Measurements from ENCODE around the gene TMEM184C. TPM values are rescaled to one million over a fixed set of nuclear protein-coding genes. Genes with fewer than 3 reads are reported as not detected.

TMEM184C gene
- total RNA-seq, 1 experiment from 2014 or later = 24.6 TPM

- H4K20me1 ChIP-seq (ENCODE audit: insufficient read depth) = no peaks in the 10 kb centered on the region
- BruUV-seq (replicated peaks) = no TSS peak
- no peak overlapping the region for H3K4me3 ChIP-seq (replicated peaks in 1 of 2; ENCODE audit: low read depth in 1 of 2, low read length in 2 of 2)
- no peaks in the 10 kb centered on the region for H3K79me2 ChIP-seq (ENCODE audit: insufficient read depth, low read length)
- H3K4me1 ChIP-seq (ENCODE audit: control insufficient read depth in 1 of 2, insufficient read depth in 2 of 2, low read length in 2 of 2) = no peaks in the 10 kb centered on the region
- H2AFZ ChIP-seq (ENCODE audit: low read depth, low read length, poor library complexity, severe bottlenecking) = peak overlapping the region; percentile 86
- no peaks in the 10 kb centered on the region for H3K9me3 ChIP-seq (ENCODE audit: control insufficient read depth in 1 of 2, insufficient read depth in 1 of 2, low read depth in 1 of 2, low read length in 2 of 2)
- CTCF ChIA-PET = interaction anchor here (0.9 to 3.2 kb wide), 10 partner anchors 28 to 572 kb away, joined by 3 to 36 read pairs (median 12); partner anchors contain the start of gene TMEM184C
- TF ChIP-seq, protein P1, sequence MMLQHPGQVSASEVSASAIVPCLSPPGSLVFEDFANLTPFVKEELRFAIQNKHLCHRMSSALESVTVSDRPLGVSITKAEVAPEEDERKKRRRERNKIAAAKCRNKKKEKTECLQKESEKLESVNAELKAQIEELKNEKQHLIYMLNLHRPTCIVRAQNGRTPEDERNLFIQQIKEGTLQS (IDR thresholded peaks at IDR 0.05) = no peak
- no peak for TF ChIP-seq JUND (IDR thresholded peaks at IDR 0.05)
- ATAC-seq = no peak; the same call in 1 of the 2 replicates
- H3K27ac ChIP-seq (ENCODE audit: low read depth, low read length) = no peak overlapping the region
- POLR2A ChIA-PET = no interaction called here
- RAD21 ChIA-PET (ENCODE audit: low non-redundant PET in 1 of 2, low total read pairs in 2 of 2, uncharacterized antibody in 2 of 2, unreplicated experiment in 2 of 2) = interaction anchor here (1.0 to 1.4 kb wide), 4 partner anchors 71 to 492 kb away, joined by 3 to 8 read pairs (median 4); no protein-coding TSS in a partner anchor
- H3K36me3 ChIP-seq (ENCODE audit: control insufficient read depth in 1 of 2, insufficient read depth in 2 of 2, low read length in 2 of 2) = no peaks in the 10 kb centered on the region
- no peak overlapping the region for H3K9ac ChIP-seq (ENCODE audit: low read length)
- H3K9me2 ChIP-seq (ENCODE audit: insufficient read depth) = no peaks in the 10 kb centered on the region
- intact Hi-C loops (cut with micrococcal nuclease) = no loop called here
- no peak overlapping the region for H3K4me2 ChIP-seq (ENCODE audit: low read length)
- DNase-seq (ENCODE audit: low read depth, low spot score) = no peak
- no peaks in the 10 kb centered on the region for H3K27me3 ChIP-seq (ENCODE audit: insufficient read depth, low read length)
Observed at GRCh38 chr4:147589586-147589985, 27.6 kb upstream of the TMEM184C start.

- Histone ChIP-seq H3K9ac (ENCODE audit: low read length) (no peak overlapping the region), H3K79me2 (ENCODE audit: insufficient read depth, low read length) (no peaks in the 10 kb centered on the region), H3K27me3 (ENCODE audit: insufficient read depth, low read length) (no peaks in the 10 kb centered on the region), H3K4me3 (replicated peaks in 1 of 2; ENCODE audit: low read depth in 1 of 2, low read length in 2 of 2) (no peak overlapping the region), H3K9me3 (ENCODE audit: control insufficient read depth in 1 of 2, insufficient read depth in 1 of 2, low read depth in 1 of 2, low read length in 2 of 2) (no peaks in the 10 kb centered on the region), H4K20me1 (ENCODE audit: insufficient read depth) (no peaks in the 10 kb centered on the region), H3K27ac (ENCODE audit: low read depth, low read length) (no peak overlapping the region), H3K9me2 (ENCODE audit: insufficient read depth) (no peaks in the 10 kb centered on the region), H2AFZ (ENCODE audit: low read depth, low read length, poor library complexity, severe bottlenecking) (peak overlapping the region; percentile 86), H3K4me2 (ENCODE audit: low read length) (no peak overlapping the region; the same call in 1 of the 2 replicates), H3K36me3 (ENCODE audit: control insufficient read depth in 1 of 2, insufficient read depth in 2 of 2, low read length in 2 of 2) (no peaks in the 10 kb centered on the region), H3K4me1 (ENCODE audit: control insufficient read depth in 1 of 2, insufficient read depth in 2 of 2, low read length in 2 of 2) (no peaks in the 10 kb centered on the region)
- CTCF ChIA-PET = interaction anchor here (0.5 to 3.2 kb wide), 11 partner anchors 27 to 573 kb away, joined by 3 to 36 read pairs (median 7); partner anchors contain the start of gene TMEM184C
- TF ChIP-seq RAD21 (IDR thresholded peaks at IDR 0.05; ENCODE audit: low read depth) = peak; percentile 94
- TF ChIP-seq, protein P2, sequence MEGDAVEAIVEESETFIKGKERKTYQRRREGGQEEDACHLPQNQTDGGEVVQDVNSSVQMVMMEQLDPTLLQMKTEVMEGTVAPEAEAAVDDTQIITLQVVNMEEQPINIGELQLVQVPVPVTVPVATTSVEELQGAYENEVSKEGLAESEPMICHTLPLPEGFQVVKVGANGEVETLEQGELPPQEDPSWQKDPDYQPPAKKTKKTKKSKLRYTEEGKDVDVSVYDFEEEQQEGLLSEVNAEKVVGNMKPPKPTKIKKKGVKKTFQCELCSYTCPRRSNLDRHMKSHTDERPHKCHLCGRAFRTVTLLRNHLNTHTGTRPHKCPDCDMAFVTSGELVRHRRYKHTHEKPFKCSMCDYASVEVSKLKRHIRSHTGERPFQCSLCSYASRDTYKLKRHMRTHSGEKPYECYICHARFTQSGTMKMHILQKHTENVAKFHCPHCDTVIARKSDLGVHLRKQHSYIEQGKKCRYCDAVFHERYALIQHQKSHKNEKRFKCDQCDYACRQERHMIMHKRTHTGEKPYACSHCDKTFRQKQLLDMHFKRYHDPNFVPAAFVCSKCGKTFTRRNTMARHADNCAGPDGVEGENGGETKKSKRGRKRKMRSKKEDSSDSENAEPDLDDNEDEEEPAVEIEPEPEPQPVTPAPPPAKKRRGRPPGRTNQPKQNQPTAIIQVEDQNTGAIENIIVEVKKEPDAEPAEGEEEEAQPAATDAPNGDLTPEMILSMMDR (IDR thresholded peaks at IDR 0.05 in 2 of 3, conservative IDR thresholded peaks at IDR 0.05 in 1 of 3; ENCODE audit: borderline replicate concordance in 1 of 3, insufficient read depth in 1 of 3, low read depth in 2 of 3, low read length in 2 of 3) = peak; percentile 78 to 90 (median 81)
- TF ChIP-seq ZFX (IDR thresholded peaks at IDR 0.05) = no peak
- POLR2A ChIA-PET = no interaction called here
- RAD21 ChIA-PET (ENCODE audit: low non-redundant PET in 1 of 2, low total read pairs in 2 of 2, uncharacterized antibody in 2 of 2, unreplicated experiment in 2 of 2) = interaction anchor here (1.0 to 1.4 kb wide), 4 partner anchors 71 to 493 kb away, joined by 3 to 8 read pairs (median 4); no protein-coding TSS in a partner anchor
- intact Hi-C loops (cut with micrococcal nuclease) = loop anchor here (1.0 to 10.0 kb wide), 6 partner anchors 72 to 1246 kb away; no protein-coding TSS in a partner anchor
- BruUV-seq (replicated peaks) = no TSS peak
- DNase-seq (ENCODE audit: low read depth, low spot score) (peak; percentile 54), ATAC-seq (peak; percentile 83)
Observed at GRCh38 chr4:147590249-147590920, 26.8 kb upstream of the TMEM184C start.
